A549 (cell line): ENCODE results near the gene SPEF1.

Source experiments
- CBX8 ChIP-seq: fragments of 200-600 bp; sonication (generic); IDR thresholded peaks from 2 replicates; pipeline ENCODE4 v1.6.1; 2016
- CEBPB ChIP-seq, 2 experiments: fragments of >200 bp in 1 of 2; sonication (Bioruptor Twin) in 1 of 2; formaldehyde crosslinking in 1 of 2; IDR thresholded peaks; 2 replicates each; pipeline ENCODE4 v1.6.1; 2012 to 2016
- GATA3 ChIP-seq: IDR thresholded peaks from 2 replicates; pipeline ENCODE4 v1.6.1; 2012; ENCODE audit warnings: borderline replicate concordance
- MAFK ChIP-seq: fragments of 450-650 bp; IDR thresholded peaks from 2 replicates; pipeline ENCODE4 v1.6.1; 2014; ENCODE audit not compliant: partially characterized antibody
- MAZ ChIP-seq: fragments of 150-350 bp; IDR thresholded peaks from 2 replicates; pipeline ENCODE4 v1.6.1; 2014; ENCODE audit warnings: antibody characterized with exemption, low read depth, low read length, borderline replicate concordance
- NR3C1 ChIP-seq: fragments of >200 bp; sonication (Bioruptor Twin); formaldehyde crosslinking; IDR thresholded peaks from 3 replicates; pipeline ENCODE4 v1.6.1; 2017
- PHF8 ChIP-seq: fragments of 200-600 bp; sonication (generic); IDR thresholded peaks from 2 replicates; pipeline ENCODE4 v1.6.1; 2016; ENCODE audit warnings: low read depth, mild to moderate bottlenecking, antibody characterized with exemption, moderate library complexity, borderline replicate concordance
- POLR2A ChIP-seq: IDR thresholded peaks from 2 replicates; pipeline ENCODE4 v1.6.1; 2012; ENCODE audit warnings: mild to moderate bottlenecking, low read length
- RARB ChIP-seq: fragments of 250-450 bp; sonication (Bioruptor Pico); IDR thresholded peaks from 2 replicates; pipeline ENCODE4 v1.8.0; 2021; ENCODE audit warnings: mild to moderate bottlenecking, moderate library complexity
- ZC3H11A ChIP-seq: fragments of 450-650 bp; IDR thresholded peaks from 2 replicates; pipeline ENCODE4 v1.6.1; 2014; ENCODE audit warnings: antibody characterized with exemption, mild to moderate bottlenecking
- ZSCAN20 ChIP-seq: fragments of 250-450 bp; sonication (Bioruptor Pico); IDR thresholded peaks from 2 replicates; pipeline ENCODE4 v1.8.0; 2022; ENCODE audit warnings: mild to moderate bottlenecking, moderate library complexity
- TF ChIP-seq, protein P1 (sequence below): fragments of >200 bp; sonication (Bioruptor Twin); formaldehyde crosslinking; IDR thresholded peaks from 3 replicates; pipeline ENCODE4 v1.5.1; 2016
- TF ChIP-seq, protein P2 (sequence below): IDR thresholded peaks from 2 replicates; pipeline ENCODE4 v1.6.1; 2012
- TF ChIP-seq, protein P3 (sequence below): fragments of >200 bp; sonication (Bioruptor Twin); formaldehyde crosslinking; IDR thresholded peaks from 3 replicates; pipeline ENCODE4 v1.6.1; 2016

DNA sequence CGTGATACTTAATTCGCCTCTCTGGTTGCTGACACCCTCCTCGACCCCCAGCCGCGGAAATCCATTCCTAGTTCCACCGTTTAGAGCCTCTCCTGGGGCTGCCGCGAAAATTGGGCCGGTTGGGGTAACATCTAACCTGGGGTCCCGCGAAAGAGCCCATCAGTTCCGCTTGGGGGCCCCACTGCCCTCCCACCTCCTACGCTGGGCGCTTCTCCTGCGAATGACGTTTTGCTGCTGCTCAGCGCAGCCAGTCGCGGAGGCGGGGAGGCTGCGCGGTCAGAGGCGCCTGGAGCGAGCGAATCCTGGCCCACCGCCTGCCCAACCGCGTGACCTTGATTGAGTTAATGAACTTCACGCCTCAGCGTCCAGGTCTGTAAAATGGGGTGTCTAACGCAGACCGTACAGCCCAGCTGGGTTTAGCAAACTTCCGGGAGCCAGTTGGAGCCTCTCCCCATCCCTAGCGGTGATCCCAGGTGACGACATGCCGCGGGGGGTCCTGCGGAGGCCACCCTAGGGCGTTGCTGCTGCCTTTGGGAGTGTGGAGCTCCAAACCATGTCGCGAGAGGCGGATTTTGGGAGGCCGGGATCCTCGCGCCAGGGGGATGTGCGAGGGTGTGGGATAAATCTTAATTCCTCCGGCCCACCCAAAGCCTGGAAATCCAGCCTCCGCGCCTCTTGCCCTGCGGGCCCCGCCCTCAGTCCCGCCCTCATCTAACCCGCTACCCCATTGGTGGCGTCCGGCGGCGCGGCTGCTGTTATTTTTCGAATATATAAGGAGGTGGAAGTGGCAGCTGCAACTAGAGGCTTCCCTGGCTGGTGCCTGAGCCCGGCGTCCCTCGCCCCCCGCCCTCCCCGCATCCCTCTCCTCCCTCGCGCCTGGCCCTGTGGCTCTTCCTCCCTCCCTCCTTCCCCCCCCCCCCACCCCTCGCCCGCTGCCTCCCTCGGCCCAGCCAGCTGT lies 14.5 kb upstream of the SPEF1 start, which contains the start of gene CDC25B:
- TF ChIP-seq, protein P1, sequence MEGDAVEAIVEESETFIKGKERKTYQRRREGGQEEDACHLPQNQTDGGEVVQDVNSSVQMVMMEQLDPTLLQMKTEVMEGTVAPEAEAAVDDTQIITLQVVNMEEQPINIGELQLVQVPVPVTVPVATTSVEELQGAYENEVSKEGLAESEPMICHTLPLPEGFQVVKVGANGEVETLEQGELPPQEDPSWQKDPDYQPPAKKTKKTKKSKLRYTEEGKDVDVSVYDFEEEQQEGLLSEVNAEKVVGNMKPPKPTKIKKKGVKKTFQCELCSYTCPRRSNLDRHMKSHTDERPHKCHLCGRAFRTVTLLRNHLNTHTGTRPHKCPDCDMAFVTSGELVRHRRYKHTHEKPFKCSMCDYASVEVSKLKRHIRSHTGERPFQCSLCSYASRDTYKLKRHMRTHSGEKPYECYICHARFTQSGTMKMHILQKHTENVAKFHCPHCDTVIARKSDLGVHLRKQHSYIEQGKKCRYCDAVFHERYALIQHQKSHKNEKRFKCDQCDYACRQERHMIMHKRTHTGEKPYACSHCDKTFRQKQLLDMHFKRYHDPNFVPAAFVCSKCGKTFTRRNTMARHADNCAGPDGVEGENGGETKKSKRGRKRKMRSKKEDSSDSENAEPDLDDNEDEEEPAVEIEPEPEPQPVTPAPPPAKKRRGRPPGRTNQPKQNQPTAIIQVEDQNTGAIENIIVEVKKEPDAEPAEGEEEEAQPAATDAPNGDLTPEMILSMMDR: peak; percentile 37; the same call in 2 of the 3 replicates
- TF ChIP-seq POLR2A (peak; percentile 89), PHF8 (peak; percentile 85), MAZ (no peak), ZC3H11A (no peak), CEBPB (IDR thresholded peaks at IDR 0.05) (no peak; a peak in 1 of 4 replicates), CBX8 (no peak), GATA3 (peak; percentile 16; the same call in 1 of the 2 replicates), MAFK (no peak), ZSCAN20 (peak; percentile 53; the same call in 1 of the 2 replicates), RARB (CRISPR knock-in tag) (no peak), NR3C1 (no peak)
- TF ChIP-seq, protein P2, sequence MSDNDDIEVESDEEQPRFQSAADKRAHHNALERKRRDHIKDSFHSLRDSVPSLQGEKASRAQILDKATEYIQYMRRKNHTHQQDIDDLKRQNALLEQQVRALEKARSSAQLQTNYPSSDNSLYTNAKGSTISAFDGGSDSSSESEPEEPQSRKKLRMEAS: peak; percentile 88
- TF ChIP-seq, protein P3, sequence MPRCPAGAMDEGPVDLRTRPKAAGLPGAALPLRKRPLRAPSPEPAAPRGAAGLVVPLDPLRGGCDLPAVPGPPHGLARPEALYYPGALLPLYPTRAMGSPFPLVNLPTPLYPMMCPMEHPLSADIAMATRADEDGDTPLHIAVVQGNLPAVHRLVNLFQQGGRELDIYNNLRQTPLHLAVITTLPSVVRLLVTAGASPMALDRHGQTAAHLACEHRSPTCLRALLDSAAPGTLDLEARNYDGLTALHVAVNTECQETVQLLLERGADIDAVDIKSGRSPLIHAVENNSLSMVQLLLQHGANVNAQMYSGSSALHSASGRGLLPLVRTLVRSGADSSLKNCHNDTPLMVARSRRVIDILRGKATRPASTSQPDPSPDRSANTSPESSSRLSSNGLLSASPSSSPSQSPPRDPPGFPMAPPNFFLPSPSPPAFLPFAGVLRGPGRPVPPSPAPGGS: peak; percentile 90
